Peyer's patch (tissue), 4 donors: ENCODE results near the gene FBXO9. TPM values are rescaled to one million over a fixed set of nuclear protein-coding genes. Genes with fewer than 3 reads are reported as not detected.
A peak's percentile ranks its signal among the peaks of the same experiment; 100 is the strongest.

Source experiments
- DNase-seq, 3 donors: peaks; one replicate each; pipeline ENCODE4 v3.0.0-alpha.2; 2017 to 2019
- H3K27ac ChIP-seq, 4 donors: fragments of 200-600 bp; sonication (generic); one replicate each; pipeline ENCODE4 v1.5.1; 2016 to 2019
- H3K27me3 ChIP-seq, 2 donors: fragments of 200-600 bp; sonication (generic); one replicate each; pipeline ENCODE4 v1.5.1; 2019
- H3K36me3 ChIP-seq, 3 donors: fragments of 200-600 bp; sonication (generic); one replicate each; pipeline ENCODE4 v1.5.1; 2016 to 2019
- H3K4me1 ChIP-seq, 4 donors: fragments of 200-600 bp; sonication (generic); one replicate each; pipeline ENCODE4 v1.5.1; 2016 to 2019
- H3K4me3 ChIP-seq, 4 donors: fragments of 200-600 bp; sonication (generic); 1 replicate in 3 of 4; 2 replicates in 1 of 4; pipeline ENCODE4 v1.5.1; 2016 to 2019; ENCODE audit warnings: mild to moderate bottlenecking in 1 of 4
- H3K9me3 ChIP-seq, 4 donors: fragments of 200-600 bp; sonication (generic); one replicate each; pipeline ENCODE4 v1.5.1; 2016 to 2019; ENCODE audit warnings: mild to moderate bottlenecking in 1 of 4
- CTCF ChIP-seq, 6 experiments: fragments of 450-650 bp in 4 of 6; fragments of 200-600 bp in 2 of 6; sonication (generic) in 1 of 6; IDR thresholded peaks; one replicate each; pipeline ENCODE4 v1.5.1; 2017 to 2019; ENCODE audit warnings: antibody characterized with exemption in 6 of 6, mild to moderate bottlenecking in 3 of 6, moderate library complexity in 1 of 6
- POLR2A ChIP-seq, 2 donors: fragments of 450-650 bp; IDR thresholded peaks; one replicate each; pipeline ENCODE4 v1.5.1; 2017; ENCODE audit warnings: antibody characterized with exemption in 2 of 2, mild to moderate bottlenecking in 2 of 2, moderate library complexity in 2 of 2
- small RNA-seq, 2 donors: library from RNA; depleted of rRNA; stranded (forward); fragments of <200 nt; gene quantifications; one replicate each; pipeline ENCODE3, GENCODE V24; 2016
- total RNA-seq, 4 donors: library from RNA; depleted of rRNA; stranded (reverse); fragments of >200 nt; gene quantifications; one replicate each; pipeline ENCODE4 v1.1.0, GENCODE V29; 2016

Gene FBXO9
- total RNA-seq, 4 donors from 2014 or later: 62.5 to 109 (median 76.6) TPM

- H3K27me3 ChIP-seq: no peaks in the 10 kb centered on the region
- H3K4me1 ChIP-seq: no peaks in the 10 kb centered on the region
- H3K9me3 ChIP-seq: no peaks in the 10 kb centered on the region
- no peak overlapping the region for H3K4me3 ChIP-seq
- H3K36me3 ChIP-seq: no peaks in the 10 kb centered on the region
- H3K27ac ChIP-seq: no peak overlapping the region
- no peak for DNase-seq
- TF ChIP-seq CTCF (IDR thresholded peaks at IDR 0.05): no peak
- no peak for TF ChIP-seq POLR2A (IDR thresholded peaks at IDR 0.05)
Measured at GRCh38 chr6:53144802-53145201, 79.6 kb downstream of the FBXO9 start.

- TF ChIP-seq POLR2A (IDR thresholded peaks at IDR 0.05) (no peak), CTCF (IDR thresholded peaks at IDR 0.05) (no peak)
- no peak within 1 kb of the TSS for H3K4me3 ChIP-seq
- peak in 1 of 3 donors; percentile 50 for DNase-seq
Measured at GRCh38 chr6:53148684-53149083, 83.5 kb downstream of the FBXO9 start, which contains the start of gene GCM1. Gene GCM1, minus strand, starts transcription at chr6:53148841. Its CDS starts 3,209 bp downstream, at chr6:53145632.

More at GRCh38 chr6:53148684-53149083, 83.5 kb downstream of the FBXO9 start, which contains the start of gene GCM1:
- Histone ChIP-seq H3K27ac (no peak within 1 kb of the TSS), H3K27me3 (no peaks in the 10 kb centered on the region), H3K4me1 (no peaks in the 10 kb centered on the region), H3K36me3 (no peaks in the 10 kb centered on the region), H3K9me3 (no peaks in the 10 kb centered on the region)

Small RNAs within 50 kb of the gene (small RNA-seq; reads per million reads assigned to genes)
- gene RN7SL244P: 0 reads per million in 2 donors

Other genes starting within 250 kb of the FBXO9 start
- gene GSTA5, start 224.6 kb upstream of the FBXO9 start, total RNA-seq: not detected
- gene GSTA3, start 155.7 kb upstream of the FBXO9 start, total RNA-seq: not detected
- gene GSTA4, start 70.1 kb upstream of the FBXO9 start, total RNA-seq: 10 to 100 TPM; 13.9 to 17.9 (median 15.0) TPM
- 10 to 100 TPM; 14.9 to 21.0 (median 17.4) TPM for gene CILK1, start 3.6 kb upstream of the FBXO9 start, total RNA-seq
- gene GCM1, start 83.4 kb downstream of the FBXO9 start, total RNA-seq: not detected